Lung (tissue), 12 donors: ENCODE results near the gene PTX3. TPM values are rescaled to one million over a fixed set of nuclear protein-coding genes. Genes with fewer than 3 reads are reported as not detected.
A peak's percentile ranks its signal among the peaks of the same experiment; 100 is the strongest.

ENCODE experiments used
- ATAC-seq: fragments of 200-7000 bp; cut with Tn5 transposase; one replicate; pipeline ENCODE4 v1.9.1; 2020; ENCODE audit warnings: moderate number of reproducible peaks; ENCODE audit not compliant: insufficient read depth, low FRiP score
- DNase-seq, 3 donors: peaks; one replicate each; pipeline ENCODE4 v3.0.0-alpha.2; 2013 to 2017
- H3K27ac ChIP-seq, 2 donors: one replicate each; pipeline ENCODE4 v1.5.1; 2013; ENCODE audit warnings: mild to moderate bottlenecking in 2 of 2, moderate library complexity in 2 of 2, control low read depth in 1 of 2, inconsistent platforms in 1 of 2, low read depth in 1 of 2, low read length in 1 of 2
- H3K27me3 ChIP-seq, 3 donors: one replicate each; pipeline ENCODE4 v1.5.1; 2013; ENCODE audit warnings: low read length in 2 of 3; ENCODE audit not compliant: control insufficient read depth in 3 of 3, insufficient read depth in 3 of 3
- H3K36me3 ChIP-seq, 4 donors: one replicate each; pipeline ENCODE4 v1.5.1; 2013; ENCODE audit warnings: low read length in 4 of 4, mild to moderate bottlenecking in 1 of 4, moderate library complexity in 1 of 4; ENCODE audit not compliant: control insufficient read depth in 4 of 4, insufficient read depth in 4 of 4
- H3K4me1 ChIP-seq, 5 donors: one replicate each; pipeline ENCODE4 v1.5.1; 2013; ENCODE audit warnings: low read length in 5 of 5, mild to moderate bottlenecking in 2 of 5, moderate library complexity in 1 of 5; ENCODE audit not compliant: control insufficient read depth in 5 of 5, insufficient read depth in 5 of 5
- H3K4me3 ChIP-seq: one replicate; pipeline ENCODE4 v1.5.1; 2013; ENCODE audit warnings: mild to moderate bottlenecking, control low read depth, moderate library complexity
- H3K9ac ChIP-seq, 2 donors: one replicate each; pipeline ENCODE4 v1.5.1; 2013; ENCODE audit warnings: low read length in 2 of 2, control low read depth in 1 of 2; ENCODE audit not compliant: insufficient read depth in 1 of 2
- H3K9me3 ChIP-seq, 4 donors: one replicate each; pipeline ENCODE4 v1.5.1; 2013; ENCODE audit warnings: low read length in 3 of 4, mild to moderate bottlenecking in 1 of 4, moderate library complexity in 1 of 4; ENCODE audit not compliant: control insufficient read depth in 4 of 4, insufficient read depth in 3 of 4
- WGBS, 2 donors: extraction: QIAGEN DNeasy Blood & Tissue Kit; methylation state at CpG; one replicate each; pipeline ENCODE4 v1.1.7; 2013; 5-methylcytosine and 5-hydroxymethylcytosine counted together
- polyA plus RNA-seq, 2 donors: library from polyadenylated mRNA; stranded (reverse); fragments of 200-250 nt; gene quantifications; one replicate each; pipeline ENCODE4 v1.2.1, GENCODE V29; 2013
- total RNA-seq, 2 donors: library from RNA; depleted of rRNA in 1 of 2; stranded (reverse); fragments of >200 nt in 1 of 2; gene quantifications; one replicate each; pipeline ENCODE4 v1.2.1, GENCODE V29; 2014 to 2021
- TF ChIP-seq, protein P1 (sequence below): IDR thresholded peaks from 2 replicates; pipeline ENCODE4 v1.5.1; 2012; ENCODE audit warnings: mild to moderate bottlenecking; ENCODE audit errors: control extremely low read depth, extremely low read depth
- donor health status: control.
- donor health status: control.
- donor health status: Bipolar disorder and iron deficiency.
- donor health status: healthy.
- donor health status: DM: yes; HTN: yes; CAD: no.

Gene PTX3
- total and polyA plus RNA-seq, 4 donors: 4.1 to 626 (median 26.1) TPM

DNA sequence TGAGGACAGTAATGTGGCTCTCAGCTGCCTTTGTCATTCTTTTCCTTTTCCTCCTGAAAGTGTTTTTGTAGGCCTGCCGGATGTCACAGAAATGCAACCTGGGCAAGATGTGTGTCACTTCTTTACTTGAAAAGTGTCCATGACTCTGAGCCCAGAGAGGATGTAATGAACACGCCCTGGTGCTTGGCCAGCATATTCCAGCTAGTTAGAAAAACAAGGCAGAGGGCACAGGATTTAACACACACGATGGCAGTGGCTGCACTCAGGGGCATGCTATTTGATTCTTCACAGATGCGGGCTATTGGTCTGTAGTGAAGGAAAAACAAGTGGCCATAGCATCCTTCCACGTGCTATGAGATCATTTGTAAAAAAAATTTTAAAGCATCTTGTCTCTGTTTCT lies 30.3 kb upstream of the PTX3 start:
- TF ChIP-seq, protein P1, sequence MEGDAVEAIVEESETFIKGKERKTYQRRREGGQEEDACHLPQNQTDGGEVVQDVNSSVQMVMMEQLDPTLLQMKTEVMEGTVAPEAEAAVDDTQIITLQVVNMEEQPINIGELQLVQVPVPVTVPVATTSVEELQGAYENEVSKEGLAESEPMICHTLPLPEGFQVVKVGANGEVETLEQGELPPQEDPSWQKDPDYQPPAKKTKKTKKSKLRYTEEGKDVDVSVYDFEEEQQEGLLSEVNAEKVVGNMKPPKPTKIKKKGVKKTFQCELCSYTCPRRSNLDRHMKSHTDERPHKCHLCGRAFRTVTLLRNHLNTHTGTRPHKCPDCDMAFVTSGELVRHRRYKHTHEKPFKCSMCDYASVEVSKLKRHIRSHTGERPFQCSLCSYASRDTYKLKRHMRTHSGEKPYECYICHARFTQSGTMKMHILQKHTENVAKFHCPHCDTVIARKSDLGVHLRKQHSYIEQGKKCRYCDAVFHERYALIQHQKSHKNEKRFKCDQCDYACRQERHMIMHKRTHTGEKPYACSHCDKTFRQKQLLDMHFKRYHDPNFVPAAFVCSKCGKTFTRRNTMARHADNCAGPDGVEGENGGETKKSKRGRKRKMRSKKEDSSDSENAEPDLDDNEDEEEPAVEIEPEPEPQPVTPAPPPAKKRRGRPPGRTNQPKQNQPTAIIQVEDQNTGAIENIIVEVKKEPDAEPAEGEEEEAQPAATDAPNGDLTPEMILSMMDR: no peak
- WGBS, 2 donors: 68 to 83% methylated on average over 5 of the region's 5 CpGs
- Histone ChIP-seq H3K4me1 (no peaks in the 10 kb centered on the region), H3K9ac (no peak overlapping the region), H3K27me3 (no peaks in the 10 kb centered on the region), H3K27ac (no peak overlapping the region), H3K36me3 (no peaks in the 10 kb centered on the region), H3K9me3 (no peaks in the 10 kb centered on the region), H3K4me3 (no peak overlapping the region)
- DNase-seq (peak in 2 of 3 donors; percentile 25 to 30), ATAC-seq (no peak)

DNA sequence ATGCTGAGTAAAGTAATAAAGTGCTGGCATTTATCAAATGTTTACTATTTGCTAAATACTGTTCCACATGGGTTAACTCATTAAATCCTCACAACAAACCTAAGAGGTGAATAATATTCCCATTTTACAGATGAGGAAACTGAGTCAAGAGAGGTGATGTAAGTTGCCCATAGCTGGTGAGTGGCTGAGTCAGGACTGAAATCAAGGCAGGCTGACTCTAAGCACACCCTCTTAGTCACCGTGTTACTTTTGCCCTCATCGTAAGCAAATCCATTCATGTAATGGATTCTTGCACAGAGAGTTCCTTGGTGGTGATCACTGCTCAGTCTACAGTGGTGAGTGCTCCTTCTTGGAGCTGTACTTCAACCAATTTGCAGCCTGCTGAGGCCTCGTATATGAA lies 28.9 kb upstream of the PTX3 start:
- H3K36me3 ChIP-seq: no peaks in the 10 kb centered on the region
- H3K9ac ChIP-seq: no peak overlapping the region
- DNase-seq (no peak), ATAC-seq (no peak)
- H3K9me3 ChIP-seq: peaks cover 0 to 2% (median 0%) of the 10 kb centered on the region in 4 donors
- no peak overlapping the region for H3K4me3 ChIP-seq
- TF ChIP-seq, protein P1: no peak
- H3K4me1 ChIP-seq: no peaks in the 10 kb centered on the region
- H3K27ac ChIP-seq: no peak overlapping the region
- 74 to 92% methylated on average over 3 of the region's 3 CpGs for WGBS, 2 donors
- no peaks in the 10 kb centered on the region for H3K27me3 ChIP-seq

DNA sequence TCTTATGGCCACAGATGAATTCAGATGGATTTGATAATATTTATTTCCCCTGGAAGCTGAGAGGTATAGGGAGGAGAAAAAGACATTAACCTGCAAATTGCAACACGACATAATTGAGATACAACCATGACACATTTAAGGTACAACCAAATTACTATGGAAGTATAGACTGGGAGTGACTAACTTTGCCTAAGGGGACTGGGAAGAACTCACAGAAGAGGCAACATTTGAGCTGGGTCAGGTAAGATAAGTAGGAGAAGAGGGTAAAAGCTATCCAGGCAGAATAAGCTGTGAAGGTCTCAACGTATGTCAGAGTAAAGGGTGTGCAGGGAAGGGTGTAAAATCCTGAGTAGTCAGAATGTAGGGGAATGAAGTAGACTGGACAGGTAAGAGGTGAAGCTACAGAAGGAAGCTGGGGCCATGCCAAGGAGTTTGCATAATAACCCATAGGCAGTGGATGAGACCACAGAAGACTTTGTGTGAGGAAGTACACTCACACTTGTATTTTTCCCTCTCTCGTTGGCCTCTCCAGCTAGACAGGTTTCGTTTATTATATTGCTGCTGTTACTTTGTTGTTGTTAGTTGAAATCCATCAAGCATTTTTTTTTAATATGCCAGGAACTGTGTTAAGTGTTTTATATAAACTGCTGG lies 28.0 kb upstream of the PTX3 start:
- Histone ChIP-seq H3K4me1 (no peaks in the 10 kb centered on the region), H3K4me3 (no peak overlapping the region), H3K27ac (no peak overlapping the region), H3K9ac (no peak overlapping the region), H3K36me3 (no peaks in the 10 kb centered on the region), H3K9me3 (peaks cover 0 to 2% (median 0%) of the 10 kb centered on the region in 4 donors), H3K27me3 (no peaks in the 10 kb centered on the region)
- TF ChIP-seq, protein P1: no peak
- ATAC-seq (no peak), DNase-seq (no peak)
- 62 to 63% methylated on average over 4 of the region's 4 CpGs for WGBS, 2 donors

DNA sequence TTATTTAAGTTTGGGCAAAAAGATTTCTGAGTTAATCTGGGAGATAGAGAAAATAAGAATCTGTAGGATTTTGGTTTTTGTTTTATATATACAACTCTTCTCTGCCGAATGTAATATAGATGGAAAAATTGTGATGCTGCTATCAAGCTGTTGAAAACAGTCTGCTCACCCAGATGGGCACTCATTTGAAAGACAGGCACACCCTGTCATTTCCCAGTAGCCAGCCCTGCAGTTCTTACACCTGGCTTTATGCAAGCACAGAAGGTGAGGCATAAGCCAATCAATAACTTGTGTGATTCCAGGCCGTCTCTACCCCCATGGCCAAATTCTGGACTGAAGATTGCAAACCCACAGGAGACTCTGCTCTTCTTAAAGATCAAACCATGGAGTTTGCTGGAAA lies 27.1 kb upstream of the PTX3 start:
- TF ChIP-seq, protein P1: no peak
- Histone ChIP-seq H3K4me1 (no peaks in the 10 kb centered on the region), H3K27me3 (no peaks in the 10 kb centered on the region), H3K9me3 (peaks cover 0 to 2% (median 0%) of the 10 kb centered on the region in 4 donors), H3K4me3 (no peak overlapping the region), H3K9ac (no peak overlapping the region), H3K27ac (no peak overlapping the region), H3K36me3 (no peaks in the 10 kb centered on the region)
- 95 to 97% methylated on average over 2 of the region's 2 CpGs for WGBS, 2 donors
- ATAC-seq: no peak
- no peak for DNase-seq
